Liver (tissue), 9 donors: ENCODE data around the gene SLIT3. TPM values are rescaled to one million over a fixed set of nuclear protein-coding genes. Genes with fewer than 3 reads are reported as not detected.

Experiments
- DNase-seq: peaks from one replicate; pipeline ENCODE4 v3.0.0-alpha.2; 2017; ENCODE audit warnings: low spot score
- H3K27ac ChIP-seq, 2 donors: one replicate each; pipeline ENCODE4 v1.7.0; 2013; ENCODE audit warnings: inconsistent platforms in 2 of 2, low read length in 2 of 2, control low read depth in 1 of 2, low read depth in 1 of 2, mild to moderate bottlenecking in 1 of 2
- H3K27me3 ChIP-seq, 4 donors: one replicate each; pipeline versions ENCODE4 v1.6.1 to v1.7.0; 2013; ENCODE audit warnings: low read length in 3 of 4, inconsistent platforms in 1 of 4, mild to moderate bottlenecking in 1 of 4, moderate library complexity in 1 of 4; ENCODE audit not compliant: control insufficient read depth in 4 of 4, insufficient read depth in 4 of 4
- H3K36me3 ChIP-seq, 4 donors: one replicate each; pipeline versions ENCODE4 v1.6.1 to v1.7.0; 2013; ENCODE audit warnings: low read length in 3 of 4, mild to moderate bottlenecking in 3 of 4, low read depth in 1 of 4, moderate library complexity in 1 of 4; ENCODE audit not compliant: control insufficient read depth in 4 of 4, insufficient read depth in 3 of 4
- H3K4me1 ChIP-seq, 4 donors: one replicate each; pipeline versions ENCODE4 v1.6.1 to v1.7.0; 2013; ENCODE audit warnings: low read length in 3 of 4, mild to moderate bottlenecking in 3 of 4, moderate library complexity in 1 of 4; ENCODE audit not compliant: control insufficient read depth in 4 of 4, insufficient read depth in 4 of 4
- H3K4me3 ChIP-seq, 3 donors: one replicate each; pipeline versions ENCODE4 v1.6.1 to v1.7.0; 2013; ENCODE audit warnings: low read length in 3 of 3, control low read depth in 1 of 3, low read depth in 1 of 3, mild to moderate bottlenecking in 1 of 3
- H3K9ac ChIP-seq, 2 donors: one replicate each; pipeline ENCODE4 v1.7.0; 2013; ENCODE audit warnings: low read length in 2 of 2, mild to moderate bottlenecking in 2 of 2, moderate library complexity in 2 of 2, control low read depth in 1 of 2, low read depth in 1 of 2
- H3K9me3 ChIP-seq, 4 donors: one replicate each; pipeline versions ENCODE4 v1.6.1 to v1.7.0; 2013; ENCODE audit warnings: low read length in 3 of 4; ENCODE audit not compliant: control insufficient read depth in 4 of 4
- ATF3 ChIP-seq: IDR thresholded peaks from 2 replicates; pipeline ENCODE4 v1.6.1; 2016; ENCODE audit warnings: antibody characterized with exemption
- CTCF ChIP-seq: fragments of 150-350 bp; IDR thresholded peaks from 2 replicates; pipeline ENCODE4 v1.5.1; 2017; ENCODE audit warnings: improper control_type of control experiment, low read depth, low read length; ENCODE audit not compliant: missing input control
- EGR1 ChIP-seq, 2 donors: IDR thresholded peaks; 2 replicates each; pipeline ENCODE4 v1.6.1; 2016 to 2018; ENCODE audit warnings: antibody characterized with exemption in 2 of 2, low read depth in 2 of 2
- FOXA1 ChIP-seq: IDR thresholded peaks from 2 replicates; pipeline ENCODE4 v1.6.1; 2016; ENCODE audit warnings: antibody characterized with exemption
- FOXA2 ChIP-seq: IDR thresholded peaks from 2 replicates; pipeline ENCODE4 v1.6.1; 2016; ENCODE audit warnings: antibody characterized with exemption
- HNF4A ChIP-seq, 2 donors: conservative IDR thresholded peaks; 2 replicates each; pipeline ENCODE4 v1.6.1; 2016; ENCODE audit warnings: antibody characterized with exemption in 2 of 2, mild to moderate bottlenecking in 2 of 2
- HNF4G ChIP-seq: IDR thresholded peaks from 2 replicates; pipeline ENCODE4 v1.6.1; 2016; ENCODE audit warnings: antibody characterized with exemption
- JUND ChIP-seq, 2 donors: IDR thresholded peaks; 2 replicates each; pipeline ENCODE4 v1.6.1; 2016; ENCODE audit warnings: antibody characterized with exemption in 2 of 2
- MAX ChIP-seq: IDR thresholded peaks from 2 replicates; pipeline ENCODE4 v1.6.1; 2016; ENCODE audit warnings: antibody characterized with exemption
- NR2F2 ChIP-seq: IDR thresholded peaks from 2 replicates; pipeline ENCODE4 v1.6.1; 2016; ENCODE audit warnings: antibody characterized with exemption
- RAD21 ChIP-seq, 2 donors: IDR thresholded peaks; 2 replicates each; pipeline ENCODE4 v1.6.1; 2016; ENCODE audit warnings: antibody characterized with exemption in 2 of 2, mild to moderate bottlenecking in 2 of 2
- REST ChIP-seq: IDR thresholded peaks from 2 replicates; pipeline ENCODE4 v1.6.1; 2016; ENCODE audit warnings: antibody characterized with exemption, mild to moderate bottlenecking
- SP1 ChIP-seq: IDR thresholded peaks from 2 replicates; pipeline ENCODE4 v1.6.1; 2018; ENCODE audit warnings: antibody characterized with exemption, mild to moderate bottlenecking
- YY1 ChIP-seq: IDR thresholded peaks from 2 replicates; pipeline ENCODE4 v1.6.1; 2016; ENCODE audit warnings: antibody characterized with exemption, mild to moderate bottlenecking
- ZBTB33 ChIP-seq: IDR thresholded peaks from 2 replicates; pipeline ENCODE4 v1.6.1; 2016; ENCODE audit warnings: antibody characterized with exemption
- WGBS: extraction: QIAGEN DNeasy Blood & Tissue Kit; methylation state at CpG from one replicate; pipeline ENCODE4 v1.1.7; 2013; 5-methylcytosine and 5-hydroxymethylcytosine counted together
- polyA plus RNA-seq, 2 donors: library from polyadenylated mRNA; stranded (reverse) in 1 of 2; unstranded in 1 of 2; fragments of 200-250 nt in 1 of 2; fragments of >200 nt in 1 of 2; fragmentation: Nextera tagmentation in 1 of 2; extraction: Ambion mirVana in 1 of 2; gene quantifications; one replicate each; pipeline versions ENCODE4 v1.2.1 to v1.2.3, GENCODE V29; 2013 to 2015
- total RNA-seq, 2 donors: library from RNA; depleted of rRNA; stranded (reverse); fragments of >200 nt; gene quantifications; one replicate each; pipeline ENCODE4 v1.2.3, GENCODE V29; 2014
- donor health status: healthy.
- donor health status: healthy.
- donor health status: healthy.
- donor health status: healthy.
- donor health status: healthy.

Gene SLIT3
- total and polyA plus RNA-seq, 4 donors, result 0.61 to 1.3 (median 0.91) TPM

GRCh38 chr5:168985454-168985853 is 315.5 kb downstream of the SLIT3 start:
- Histone ChIP-seq H3K9ac (no peak overlapping the region), H3K4me1 (peaks cover 0 to 12% (median 3%) of the 10 kb centered on the region in 4 donors), H3K4me3 (no peak overlapping the region), H3K27ac (no peak overlapping the region), H3K36me3 (no peaks in the 10 kb centered on the region), H3K9me3 (no peaks in the 10 kb centered on the region), H3K27me3 (peaks cover 0 to 8% (median 3%) of the 10 kb centered on the region in 4 donors)
- TF ChIP-seq JUND (IDR thresholded peaks at IDR 0.05), result no peak
- no peak for TF ChIP-seq REST
- TF ChIP-seq FOXA2, result no peak
- no peak for TF ChIP-seq FOXA1
- TF ChIP-seq MAX, result no peak
- no peak for DNase-seq
- WGBS, result 81% methylated on average over 5 of the region's 5 CpGs

GRCh38 chr5:168984135-168984675 is 316.7 kb downstream of the SLIT3 start:
- DNase-seq, result no peak
- 88% methylated on average over 5 of the region's 5 CpGs for WGBS
- no peak overlapping the region for H3K4me3 ChIP-seq
- peaks cover 0 to 3% (median 0%) of the 10 kb centered on the region in 4 donors for H3K4me1 ChIP-seq
- H3K36me3 ChIP-seq, result no peaks in the 10 kb centered on the region
- TF ChIP-seq FOXA1, result no peak
- TF ChIP-seq JUND (IDR thresholded peaks at IDR 0.05), result no peak
- no peak for TF ChIP-seq YY1
- TF ChIP-seq ZBTB33, result no peak
- no peak for TF ChIP-seq REST
- no peak for TF ChIP-seq RAD21 (IDR thresholded peaks at IDR 0.05)
- no peak for TF ChIP-seq HNF4A (conservative IDR thresholded peaks at IDR 0.05)
- TF ChIP-seq NR2F2, result no peak
- no peak for TF ChIP-seq MAX
- no peak for TF ChIP-seq EGR1 (IDR thresholded peaks at IDR 0.05; ENCODE audit: low read depth in 2 of 2)
- TF ChIP-seq ATF3, result no peak
- TF ChIP-seq HNF4G, result no peak
- no peak for TF ChIP-seq SP1
- no peak for TF ChIP-seq CTCF
- no peak overlapping the region for H3K27ac ChIP-seq
- no peak overlapping the region for H3K9ac ChIP-seq
- no peaks in the 10 kb centered on the region for H3K9me3 ChIP-seq
- H3K27me3 ChIP-seq, result peaks cover 0 to 8% (median 3%) of the 10 kb centered on the region in 4 donors
